NCI-H510A (cell line): ENCODE measurements around the gene THBS2.
"Not testable (repeated sequence)": the region's sequence is repeated elsewhere in the genome, so short reads cannot be mapped to it uniquely, and the experiment has no call there.

ENCODE experiments used
- DNase-seq: peaks from one replicate; lab custom pipeline; 2025; lab: John Stamatoyannopoulos, UW

Gene THBS2

DNA sequence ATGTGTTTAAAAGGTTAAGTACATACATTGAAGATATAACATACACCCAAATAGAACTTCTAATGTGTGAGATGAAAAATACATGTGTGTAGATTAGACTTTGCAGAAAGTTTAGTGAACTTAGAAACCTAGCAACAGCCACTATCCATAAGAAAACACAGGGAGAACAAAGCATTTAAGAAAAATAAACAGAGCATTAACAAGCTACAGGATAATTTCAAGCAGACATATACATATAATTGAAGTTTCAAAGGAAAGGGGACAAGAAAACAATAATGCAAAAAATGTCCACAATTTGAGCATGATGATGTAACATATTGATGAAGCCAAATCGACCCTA lies 18.2 kb upstream of the THBS2 start:
- DNase-seq = no peak

GRCh38 chr6:169271158-169271876 lies 17.7 kb upstream of the THBS2 start:
- DNase-seq = no peak

DNA sequence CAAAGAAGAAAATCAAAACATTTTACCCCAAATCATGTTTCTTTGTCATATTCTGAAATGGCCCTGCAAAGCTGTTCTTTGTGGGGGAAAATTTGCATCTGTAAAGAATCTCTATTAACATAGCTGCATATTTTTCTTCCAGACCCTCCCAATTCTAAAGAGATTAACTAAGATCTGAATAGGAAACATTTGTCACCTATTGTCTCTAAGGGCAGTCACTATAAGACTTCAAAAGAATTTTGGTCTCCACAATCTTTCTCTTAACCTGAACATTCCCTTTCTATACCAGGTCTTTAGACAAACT lies 16.4 kb upstream of the THBS2 start:
- DNase-seq = not testable (repeated sequence)

DNA sequence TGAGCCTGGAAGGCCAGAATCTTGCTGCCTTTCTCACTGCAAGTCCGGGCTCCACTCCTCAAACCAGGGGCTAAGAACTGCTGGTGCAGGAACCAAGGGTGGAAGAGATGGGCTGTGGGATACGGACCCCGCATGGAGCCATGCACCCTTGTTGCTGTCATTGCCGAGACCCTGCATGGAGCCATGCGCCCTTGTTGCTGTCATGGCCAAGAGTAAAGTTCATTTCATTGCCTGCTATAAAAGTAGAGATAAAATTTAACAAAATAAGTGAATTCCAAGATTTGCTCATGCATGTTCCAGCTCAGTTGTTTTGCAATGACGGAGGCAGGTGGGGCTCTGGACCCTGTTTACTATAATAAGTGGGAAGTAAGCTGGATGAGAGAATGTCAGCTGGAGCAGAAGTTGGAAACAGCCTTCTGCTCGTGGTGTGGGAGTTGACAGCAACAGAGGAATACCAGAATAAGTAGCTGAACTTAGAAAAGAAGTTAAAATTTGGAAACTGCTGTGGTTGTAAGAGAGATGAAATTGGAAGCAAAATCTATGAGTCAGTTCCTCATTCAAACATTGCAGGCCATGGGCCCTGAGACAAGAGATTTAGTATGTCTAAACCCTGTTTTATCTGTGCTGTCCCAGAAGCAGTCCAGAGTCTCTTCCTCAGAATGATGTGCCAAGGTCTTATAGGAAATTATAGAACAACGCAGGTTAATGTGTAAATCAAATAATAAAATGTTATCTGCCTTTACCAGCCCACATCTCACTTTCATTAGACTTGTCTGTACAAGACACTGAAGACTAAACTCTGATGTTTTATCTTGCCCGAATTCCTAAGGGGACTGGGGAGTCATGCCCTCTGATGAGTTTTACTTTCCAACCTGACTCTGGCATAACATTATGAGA lies 15.8 kb upstream of the THBS2 start:
- no peak for DNase-seq

DNA sequence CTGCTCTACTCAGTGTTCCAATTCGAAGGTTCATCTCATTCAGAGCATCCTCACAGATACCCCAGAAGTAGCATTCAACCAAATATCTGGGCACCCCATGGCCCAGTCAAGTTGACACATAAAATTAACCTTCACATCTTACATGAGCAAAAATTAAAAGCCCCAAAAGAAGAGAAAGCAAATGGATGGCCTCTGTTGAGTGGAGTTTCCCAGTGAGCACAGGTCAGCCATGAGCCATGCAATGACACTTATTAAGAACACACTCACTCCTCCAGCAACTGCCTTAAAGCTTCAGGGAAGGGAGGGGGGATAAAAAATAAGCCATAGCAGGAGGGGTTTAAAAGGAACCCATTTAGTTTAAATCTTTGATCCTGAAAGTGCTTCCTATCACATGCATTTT lies 14.6 kb upstream of the THBS2 start:
- no peak for DNase-seq

DNA sequence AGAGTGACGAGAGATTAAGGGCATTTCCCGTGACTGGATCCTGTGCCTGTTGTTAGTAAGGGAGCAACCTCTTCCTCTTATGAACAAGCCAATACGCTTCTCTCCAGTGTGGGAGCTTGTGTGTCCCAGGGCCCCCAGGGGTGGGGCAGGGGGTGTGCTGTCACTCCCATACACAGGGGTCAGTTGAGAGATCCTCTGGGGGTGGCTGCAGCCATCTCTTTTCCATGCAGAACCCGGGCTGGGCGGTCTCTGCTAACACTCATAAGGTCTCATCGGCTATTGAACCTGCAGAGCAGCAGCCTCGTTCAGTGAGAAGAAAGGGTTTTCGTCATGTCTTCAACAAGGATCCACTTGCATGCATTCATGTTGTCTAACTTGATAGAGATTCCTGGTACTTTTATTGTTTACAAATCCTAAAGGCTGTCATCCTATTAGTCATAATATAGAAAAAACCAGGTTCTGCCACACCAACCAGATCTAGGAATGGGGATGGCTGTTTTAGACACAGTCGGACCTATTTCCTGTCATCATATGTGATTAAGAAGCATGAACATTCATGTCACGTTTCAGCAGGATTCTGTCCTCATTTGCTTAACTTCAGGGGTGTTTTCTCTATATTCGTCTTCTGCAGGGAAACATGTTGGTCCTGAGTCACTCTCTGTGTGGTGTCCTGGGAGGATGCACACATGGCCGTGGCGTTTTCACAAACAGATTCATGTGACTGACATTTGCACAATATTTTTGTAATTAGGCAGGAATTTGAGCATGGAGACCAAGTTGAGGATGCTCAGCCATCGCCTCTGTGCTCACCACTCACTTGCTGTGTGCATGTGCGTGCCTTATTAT lies 13.3 kb upstream of the THBS2 start:
- no peak for DNase-seq

- DNase-seq = no peak
Observed at GRCh38 chr6:169266261-169266660, 12.6 kb upstream of the THBS2 start.

DNA sequence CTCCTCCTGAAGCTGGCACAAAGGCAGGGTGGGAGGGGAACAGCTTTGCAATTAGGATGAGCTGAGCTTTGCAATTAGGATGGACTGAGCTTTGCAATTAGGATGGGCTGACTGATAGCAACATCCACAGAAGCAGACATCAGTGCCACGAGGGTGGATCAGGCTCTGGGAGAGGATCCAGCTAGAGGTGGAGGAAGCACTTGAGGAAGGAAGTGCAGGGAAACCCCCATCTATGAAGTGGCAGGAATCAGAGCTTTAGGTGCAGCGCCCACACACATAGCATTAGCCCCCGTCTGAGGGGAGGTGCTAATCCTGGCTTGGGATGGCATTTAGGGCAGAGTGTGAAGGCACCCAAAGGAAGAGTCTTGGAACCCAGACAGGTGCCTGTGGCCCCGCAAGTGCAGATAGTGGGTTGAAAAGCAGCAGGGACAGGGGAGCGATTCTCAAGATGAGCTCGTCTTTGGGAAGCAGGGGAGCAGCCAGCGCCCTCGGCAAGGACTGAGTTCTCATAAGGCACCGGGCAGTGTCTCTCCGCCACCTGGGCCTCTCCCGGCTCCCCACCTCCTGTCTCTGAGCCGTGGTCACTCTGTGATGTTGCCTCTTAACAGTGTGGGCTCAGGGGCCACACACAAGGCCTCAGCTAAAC lies 12.0 kb upstream of the THBS2 start:
- no peak for DNase-seq

DNA sequence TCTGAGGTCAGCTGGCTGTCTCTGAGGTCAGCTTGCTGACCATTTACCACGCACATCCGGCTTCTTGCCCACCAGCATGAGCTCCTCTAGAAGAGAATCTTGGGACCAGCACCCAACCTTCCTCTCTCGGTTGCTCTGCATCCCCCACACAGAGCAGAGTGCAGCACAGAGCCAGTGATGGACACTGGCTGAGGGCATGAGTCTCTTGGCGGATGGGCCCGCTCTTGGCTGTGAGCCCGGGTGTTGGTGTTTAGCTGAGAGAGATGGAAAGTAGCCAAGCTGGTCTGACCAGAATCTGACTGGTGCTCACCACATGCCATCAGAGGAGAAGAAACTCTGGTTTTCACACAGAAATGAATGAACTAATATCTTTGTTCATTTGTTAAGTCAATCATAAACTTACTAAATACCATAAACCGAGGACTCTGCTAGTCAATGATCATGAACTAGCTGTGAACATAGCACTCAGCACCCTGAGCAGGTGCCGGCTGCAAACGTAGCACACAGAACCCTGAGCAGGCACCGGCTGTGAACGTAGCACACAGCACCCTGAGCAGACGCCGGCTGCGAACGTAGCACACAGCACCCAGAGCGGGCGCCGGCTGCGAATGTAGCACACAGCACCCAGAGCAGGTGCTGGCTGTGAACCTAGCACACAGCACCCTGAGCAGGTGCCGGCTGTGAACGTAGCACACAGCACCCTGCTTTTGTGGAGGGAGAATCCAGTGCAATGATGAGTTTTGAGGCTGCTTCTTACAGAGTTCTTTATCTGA lies 10.4 kb upstream of the THBS2 start:
- peak; percentile 20 for DNase-seq

DNA sequence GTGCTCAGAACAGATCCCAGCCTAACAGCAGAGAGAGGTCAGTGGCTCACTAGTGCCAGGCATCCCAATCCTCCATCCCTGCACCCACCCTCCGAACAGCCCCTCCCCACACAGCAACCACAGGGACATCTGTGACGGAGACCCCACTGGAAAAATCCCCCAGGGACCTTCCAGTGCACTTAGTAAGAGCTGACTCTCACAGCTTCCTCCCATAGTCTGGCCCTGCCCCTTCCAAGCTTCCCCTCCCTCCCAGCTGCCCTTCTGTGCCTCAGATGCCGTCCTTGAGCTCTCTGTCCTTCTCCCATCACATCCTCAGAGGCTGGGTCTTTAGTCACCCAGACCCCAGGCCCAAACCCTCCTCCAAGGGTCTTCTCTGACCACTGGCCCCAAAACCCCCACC lies 9.7 kb upstream of the THBS2 start:
- no peak for DNase-seq

DNA sequence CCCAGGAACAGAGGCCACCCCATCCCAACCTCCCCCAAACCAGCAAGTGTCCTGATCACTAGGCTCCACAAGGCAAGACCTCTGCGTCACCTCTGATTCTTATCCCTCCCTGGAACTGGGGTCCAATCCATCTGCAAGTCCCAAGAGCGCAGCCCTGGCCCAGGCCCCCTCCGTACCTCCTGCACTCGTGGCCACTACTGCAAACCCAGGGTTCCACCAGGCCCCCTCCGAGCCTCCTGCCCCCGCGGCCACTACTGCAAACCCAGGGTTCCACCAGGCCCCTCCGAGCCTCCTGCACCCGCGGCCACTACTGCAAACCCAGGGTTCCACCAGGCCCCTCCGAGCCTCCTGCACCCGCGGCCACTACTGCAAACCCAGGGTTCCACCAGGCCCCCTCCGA lies 9.0 kb upstream of the THBS2 start:
- DNase-seq = not testable (repeated sequence)

GRCh38 chr6:169256518-169256917 lies 2.9 kb upstream of the THBS2 start:
- DNase-seq = no peak

GRCh38 chr6:169256061-169256460 lies 2.4 kb upstream of the THBS2 start:
- DNase-seq = no peak

- DNase-seq = no peak
Observed at GRCh38 chr6:169255643-169256042, 2.0 kb upstream of the THBS2 start.

DNA sequence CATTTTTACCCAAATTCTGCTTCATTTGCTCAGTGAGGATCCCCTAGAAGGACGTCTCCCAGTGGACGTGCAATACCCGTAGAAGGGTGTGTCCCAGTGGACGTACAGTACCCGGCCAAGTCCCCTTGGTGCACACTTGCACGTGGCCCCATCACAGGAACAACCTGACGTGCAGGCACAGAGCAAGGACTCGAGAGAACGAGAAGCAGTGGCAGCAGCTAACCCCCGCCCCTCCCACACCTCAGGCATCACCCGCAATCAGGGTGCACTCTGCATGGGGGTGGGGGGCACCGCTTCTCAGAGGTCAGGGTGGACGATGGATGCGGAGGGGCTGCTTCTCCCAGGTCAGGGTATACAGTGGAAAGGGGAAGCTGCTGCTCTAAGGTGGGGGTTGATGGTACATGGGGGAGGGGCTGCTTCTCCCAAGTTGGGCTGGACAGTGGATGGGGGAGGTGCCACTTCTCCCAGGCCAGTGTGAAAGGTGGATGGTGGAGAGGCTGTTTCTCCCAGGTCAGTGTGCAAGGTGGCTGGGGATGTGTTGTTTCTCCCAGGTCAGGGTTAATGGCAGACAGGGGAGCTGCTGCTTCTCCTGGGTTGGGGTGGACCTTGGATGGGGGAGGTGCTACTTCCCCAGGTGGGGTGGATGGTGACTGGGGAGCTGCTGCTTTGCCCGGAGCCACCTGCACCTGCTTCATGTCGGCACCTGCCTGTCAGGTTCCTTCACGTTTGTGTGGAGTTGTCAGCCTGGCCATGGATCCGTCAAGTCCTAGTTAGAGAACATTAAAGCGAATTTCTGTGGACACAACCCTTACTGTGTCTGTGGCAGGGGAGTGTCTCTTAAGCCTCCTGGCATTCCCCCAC lies 1.0 kb upstream of the THBS2 start:
- DNase-seq = no peak

- DNase-seq = no peak
Observed at GRCh38 chr6:169252505-169253189, 999 bp downstream of the THBS2 start.

- DNase-seq = no peak
Observed at GRCh38 chr6:169251822-169252504, 1.7 kb downstream of the THBS2 start.

GRCh38 chr6:169251371-169251802 lies 2.3 kb downstream of the THBS2 start:
- no peak for DNase-seq

- no peak for DNase-seq
Observed at GRCh38 chr6:169250660-169251059, 3.0 kb downstream of the THBS2 start.
